ENCODE results near the gene TCF3.

TCF3 gene

DNA sequence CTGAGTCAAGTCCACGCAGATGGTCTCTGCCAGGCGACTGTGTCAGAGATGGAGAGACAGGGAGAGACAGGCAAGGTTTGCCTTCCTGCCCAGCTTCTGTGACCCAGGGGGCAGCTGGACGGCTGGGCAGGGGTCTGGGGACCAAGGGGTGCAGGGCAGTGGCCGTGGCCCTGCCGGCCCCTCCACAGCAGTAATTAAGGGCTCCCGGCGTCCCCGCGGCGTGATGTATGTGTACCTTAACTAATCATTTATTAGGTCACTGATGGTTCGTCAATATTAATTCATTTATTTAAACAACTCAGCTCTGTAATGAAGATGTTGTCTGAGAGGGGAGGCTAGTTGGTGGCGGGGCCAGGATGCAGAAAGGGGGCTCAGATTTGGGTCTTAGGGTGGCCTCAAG lies 28.6 kb upstream of the TCF3 start:
- in situ Hi-C loops (cut with MboI; ENCODE audit: low pct_unique_long_range_greater_than_20kb, low sequenced_read_pairs, unreplicated experiment): no loop called here

DNA sequence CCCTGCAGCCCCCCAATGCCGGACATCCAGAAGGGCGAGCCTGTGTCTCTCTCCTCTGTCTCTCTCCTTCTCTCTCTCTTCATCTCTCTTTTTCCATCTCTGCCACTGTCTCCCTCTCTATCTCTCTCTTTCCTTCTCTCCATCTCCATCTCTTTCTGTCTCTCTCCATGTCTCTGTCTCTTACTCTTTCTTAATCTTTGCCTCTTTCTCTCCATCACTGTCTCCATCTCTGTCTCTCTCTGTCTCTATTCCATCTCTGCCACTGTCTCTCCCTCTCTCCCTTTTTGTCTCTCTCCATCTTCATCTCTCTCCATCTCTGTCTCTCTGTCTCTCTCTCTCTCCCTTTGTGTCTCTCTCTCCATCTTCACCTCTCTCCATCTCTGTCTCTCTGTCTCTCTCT lies 25.7 kb upstream of the TCF3 start:
- in situ Hi-C loops (cut with MboI; ENCODE audit: low pct_unique_long_range_greater_than_20kb, low sequenced_read_pairs, unreplicated experiment): no loop called here
- TF ChIP-seq, protein P1, sequence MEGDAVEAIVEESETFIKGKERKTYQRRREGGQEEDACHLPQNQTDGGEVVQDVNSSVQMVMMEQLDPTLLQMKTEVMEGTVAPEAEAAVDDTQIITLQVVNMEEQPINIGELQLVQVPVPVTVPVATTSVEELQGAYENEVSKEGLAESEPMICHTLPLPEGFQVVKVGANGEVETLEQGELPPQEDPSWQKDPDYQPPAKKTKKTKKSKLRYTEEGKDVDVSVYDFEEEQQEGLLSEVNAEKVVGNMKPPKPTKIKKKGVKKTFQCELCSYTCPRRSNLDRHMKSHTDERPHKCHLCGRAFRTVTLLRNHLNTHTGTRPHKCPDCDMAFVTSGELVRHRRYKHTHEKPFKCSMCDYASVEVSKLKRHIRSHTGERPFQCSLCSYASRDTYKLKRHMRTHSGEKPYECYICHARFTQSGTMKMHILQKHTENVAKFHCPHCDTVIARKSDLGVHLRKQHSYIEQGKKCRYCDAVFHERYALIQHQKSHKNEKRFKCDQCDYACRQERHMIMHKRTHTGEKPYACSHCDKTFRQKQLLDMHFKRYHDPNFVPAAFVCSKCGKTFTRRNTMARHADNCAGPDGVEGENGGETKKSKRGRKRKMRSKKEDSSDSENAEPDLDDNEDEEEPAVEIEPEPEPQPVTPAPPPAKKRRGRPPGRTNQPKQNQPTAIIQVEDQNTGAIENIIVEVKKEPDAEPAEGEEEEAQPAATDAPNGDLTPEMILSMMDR (IDR thresholded peaks at IDR 0.05; ENCODE audit: extremely low read depth, insufficient read depth, missing control alignments): no peak
- DNase-seq (ENCODE audit: low spot score): no peak

More for the DNA sequence above, 28.6 kb upstream of the TCF3 start:
- TF ChIP-seq, protein P1 (IDR thresholded peaks at IDR 0.05; ENCODE audit: extremely low read depth, insufficient read depth, missing control alignments): no peak
- DNase-seq (ENCODE audit: low spot score): no peak

GRCh38 chr19:1676351-1677266 lies 24.2 kb upstream of the TCF3 start:
- in situ Hi-C loops (cut with MboI; ENCODE audit: low pct_unique_long_range_greater_than_20kb, low sequenced_read_pairs, unreplicated experiment): no loop called here
- DNase-seq (ENCODE audit: low spot score): no peak
- TF ChIP-seq, protein P1 (IDR thresholded peaks at IDR 0.05; ENCODE audit: extremely low read depth, insufficient read depth, missing control alignments): no peak

DNA sequence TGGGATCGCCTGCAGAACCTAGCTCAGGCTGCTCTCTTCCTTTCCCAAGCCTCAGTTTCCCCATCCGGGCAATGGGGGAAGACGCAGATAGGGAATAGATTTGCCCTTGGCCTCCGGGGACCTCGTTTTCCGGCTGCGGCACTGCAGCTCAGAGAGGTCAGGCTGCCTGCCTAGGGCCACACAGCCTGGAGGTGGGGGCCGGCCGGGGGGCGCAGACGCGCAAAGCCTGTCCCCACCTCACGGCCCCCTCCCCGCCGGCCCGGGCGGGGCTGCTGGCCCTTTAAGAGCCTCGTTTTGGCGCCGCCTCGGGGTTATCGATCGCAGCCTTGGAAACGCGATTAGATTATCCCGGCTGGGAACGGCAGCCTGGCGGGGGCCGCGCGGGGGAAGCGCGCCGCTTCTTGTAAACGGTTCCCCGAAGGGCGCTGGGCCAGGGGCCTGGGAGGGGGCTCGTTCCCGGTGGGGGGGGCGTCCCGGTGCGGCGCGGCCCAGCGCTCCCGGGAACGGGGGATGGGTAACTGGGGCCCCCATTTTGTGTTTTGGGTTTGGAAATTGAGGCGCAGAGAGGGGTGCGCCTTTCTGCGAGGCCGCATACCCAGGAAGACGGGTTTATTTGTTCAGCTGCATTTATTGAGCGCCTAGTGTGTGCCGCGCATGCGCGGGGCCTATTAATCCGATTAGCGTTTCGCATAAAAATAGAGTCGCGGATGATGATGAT lies 23.4 kb upstream of the TCF3 start:
- in situ Hi-C loops (cut with MboI; ENCODE audit: low pct_unique_long_range_greater_than_20kb, low sequenced_read_pairs, unreplicated experiment): no loop called here
- DNase-seq (ENCODE audit: low spot score): no peak
- TF ChIP-seq, protein P1 (IDR thresholded peaks at IDR 0.05; ENCODE audit: extremely low read depth, insufficient read depth, missing control alignments): no peak

- DNase-seq (ENCODE audit: low spot score): no peak
- TF ChIP-seq, protein P1 (IDR thresholded peaks at IDR 0.05; ENCODE audit: extremely low read depth, insufficient read depth, missing control alignments): no peak
- in situ Hi-C loops (cut with MboI; ENCODE audit: low pct_unique_long_range_greater_than_20kb, low sequenced_read_pairs, unreplicated experiment): no loop called here
These were observed 21.9 kb upstream of the TCF3 start for GRCh38 chr19:1674293-1674679.

GRCh38 chr19:1673645-1674292 lies 21.4 kb upstream of the TCF3 start:
- in situ Hi-C loops (cut with MboI; ENCODE audit: low pct_unique_long_range_greater_than_20kb, low sequenced_read_pairs, unreplicated experiment): no loop called here
- TF ChIP-seq, protein P1 (IDR thresholded peaks at IDR 0.05; ENCODE audit: extremely low read depth, insufficient read depth, missing control alignments): no peak
- DNase-seq (ENCODE audit: low spot score): no peak
